Stimulated activated CD4-positive, alpha-beta T cell treated with anti-CD3 and anti-CD28 coated beads, TNF-alpha, amount 100 ng/mL, for 1 hour (primary cell): ENCODE results near the gene NEK11.

Source experiments
- DNase-seq, 3 donors: peaks; one replicate each; pipeline ENCODE4 v3.0.0-alpha.2; 2020; ENCODE audit warnings: low read depth in 3 of 3, low spot score in 1 of 3

The NEK11 gene

DNA sequence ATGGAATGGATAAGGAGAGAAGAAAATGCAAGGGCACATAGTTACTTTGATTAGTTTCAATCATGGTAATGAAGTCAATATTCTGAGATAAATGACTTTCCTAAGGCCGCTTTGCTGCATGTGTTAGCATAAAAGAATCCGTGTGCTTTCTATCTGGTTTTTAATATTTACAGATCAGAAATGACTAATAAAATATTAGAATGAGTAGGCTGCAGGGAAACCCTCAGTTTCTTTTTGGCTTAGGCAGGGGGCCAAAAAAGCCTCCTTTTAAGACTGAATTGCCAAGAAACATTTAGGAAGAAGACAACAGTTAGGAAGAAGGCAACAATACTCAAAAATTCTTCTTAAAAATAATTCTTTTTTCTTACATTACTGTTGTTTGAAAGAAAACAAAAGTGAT is 11.6 kb downstream of the NEK11 start:
- DNase-seq = no peak

DNA sequence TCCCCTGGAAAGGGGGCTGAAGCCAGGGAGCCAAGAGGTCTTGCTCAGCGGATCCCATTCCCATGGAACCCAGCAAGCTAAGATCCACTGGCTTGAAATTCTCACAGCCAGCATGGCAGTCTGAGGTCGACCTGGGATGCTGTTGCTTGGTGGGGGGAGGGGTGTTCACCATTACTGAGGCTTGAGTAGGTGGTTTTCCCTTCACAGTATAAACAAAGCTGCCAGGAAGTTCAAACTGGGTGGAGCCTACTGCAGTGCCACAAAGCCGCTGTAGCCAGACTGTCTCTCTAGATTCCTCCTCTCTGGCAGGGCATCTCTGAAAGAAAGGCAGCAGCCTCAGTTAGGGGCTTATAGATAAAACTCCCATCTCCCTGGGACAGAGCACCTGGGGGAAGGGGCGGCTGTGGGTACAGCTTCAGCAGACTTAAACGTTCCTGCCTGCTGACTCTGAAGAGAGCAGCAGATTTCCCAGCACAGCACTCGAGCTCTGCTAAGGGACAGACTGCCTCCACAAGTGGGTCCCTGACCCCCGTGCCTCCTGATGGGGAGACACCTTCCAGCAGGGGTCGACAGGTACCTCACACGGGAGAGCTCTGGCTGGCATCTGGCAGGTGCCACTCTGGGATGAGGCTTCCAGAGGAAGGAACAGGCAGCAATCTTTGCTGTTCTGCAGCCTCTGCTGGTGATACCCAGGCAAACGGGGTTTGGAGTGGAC is 15.8 kb downstream of the NEK11 start:
- DNase-seq = peak in 1 of 3 donors; percentile 3

DNA sequence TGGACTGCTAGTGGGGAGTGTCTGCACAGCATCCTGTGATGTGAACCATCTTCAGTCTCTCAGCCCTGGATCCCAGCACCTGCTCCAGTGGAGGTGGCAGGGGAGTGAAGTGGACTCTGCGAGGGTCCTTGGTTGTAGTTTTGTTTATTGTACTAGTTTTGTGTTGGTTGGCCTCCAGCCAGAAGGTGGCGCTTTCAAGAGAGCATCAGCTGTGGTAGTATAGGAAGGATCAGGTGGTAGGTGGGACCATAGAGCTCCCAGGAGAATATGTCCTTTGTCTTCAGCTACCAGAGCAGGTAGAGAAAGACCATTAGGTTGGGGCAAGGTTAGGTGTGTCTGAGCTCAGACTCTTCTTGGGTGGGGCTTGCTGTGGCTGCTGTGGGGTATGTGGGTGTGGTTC is 20.9 kb downstream of the NEK11 start:
- no peak for DNase-seq

DNA sequence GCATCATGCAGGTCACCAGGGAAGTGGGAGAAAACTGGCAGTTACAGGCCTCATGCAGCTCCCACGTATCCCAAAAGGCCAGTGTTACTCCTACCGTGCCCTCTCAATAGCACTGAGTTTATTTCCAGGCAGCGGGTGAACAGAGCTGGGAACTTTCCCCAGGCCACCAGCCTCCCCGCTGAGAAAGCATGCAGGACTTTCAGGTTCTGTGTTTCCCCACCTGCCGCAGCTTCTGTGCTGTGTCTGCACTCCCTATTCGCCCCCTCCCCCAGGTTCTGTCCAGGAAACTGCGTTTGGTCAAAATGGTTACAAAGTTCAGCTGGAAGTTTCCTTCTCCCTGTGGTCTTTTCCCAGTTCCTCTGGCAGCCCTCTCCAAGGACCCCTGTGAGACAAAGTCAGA is 21.4 kb downstream of the NEK11 start:
- no peak for DNase-seq

DNA sequence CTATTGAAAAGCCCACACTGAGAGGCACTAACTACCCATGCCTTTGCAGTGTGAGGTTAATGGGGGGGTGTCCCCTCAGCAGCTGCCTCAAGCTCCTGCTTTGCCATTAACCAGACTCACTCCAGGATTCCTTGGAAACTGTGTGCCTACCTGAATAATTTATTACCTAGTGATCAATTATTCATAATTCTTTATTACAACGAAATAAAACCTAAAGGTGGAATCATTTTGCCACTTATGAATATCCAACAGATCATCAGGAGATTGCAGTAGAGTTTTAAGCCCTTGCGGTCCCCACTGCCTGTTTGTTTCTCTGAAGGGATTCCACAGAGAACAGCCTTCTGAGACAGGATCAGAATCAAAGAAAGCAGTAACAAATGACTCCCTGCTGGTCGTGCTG is 23.3 kb downstream of the NEK11 start:
- no peak for DNase-seq

DNA sequence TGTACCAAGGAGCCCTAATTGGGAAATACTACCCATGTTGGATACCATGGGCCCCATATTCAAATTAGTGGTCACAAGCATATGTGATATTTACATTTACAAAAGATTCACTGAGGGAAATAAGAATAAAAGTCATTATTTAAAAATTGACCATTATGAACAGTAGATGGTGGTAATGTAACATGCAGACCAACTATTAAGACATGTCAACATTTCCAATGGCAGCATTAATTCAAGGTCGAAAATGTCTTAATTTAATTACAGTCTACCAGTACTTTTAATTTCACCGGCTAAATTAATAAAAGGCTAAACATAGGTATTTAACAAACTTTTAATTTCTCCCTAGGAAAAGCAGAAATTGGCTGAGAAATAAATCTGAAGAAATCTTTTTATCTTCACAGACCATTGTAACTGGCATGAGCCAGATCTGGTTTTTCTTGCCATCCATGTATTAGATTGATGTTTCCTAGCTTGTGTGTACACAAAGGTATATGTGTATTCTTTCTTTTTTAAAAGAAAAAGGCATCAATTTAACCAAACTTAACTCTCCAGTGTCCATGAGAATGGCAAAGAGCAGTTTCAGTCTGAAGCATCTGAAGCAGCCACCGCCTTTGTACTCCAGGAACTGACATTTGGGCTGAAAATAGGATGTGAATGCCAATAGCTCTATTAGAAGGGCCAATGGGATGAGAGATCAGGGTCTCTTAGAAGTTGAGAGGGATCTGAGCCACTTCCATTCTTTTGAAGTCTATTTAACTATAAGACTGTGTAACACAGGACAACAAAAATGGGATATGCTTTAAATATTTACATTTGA is 26.6 kb downstream of the NEK11 start:
- no peak for DNase-seq

DNA sequence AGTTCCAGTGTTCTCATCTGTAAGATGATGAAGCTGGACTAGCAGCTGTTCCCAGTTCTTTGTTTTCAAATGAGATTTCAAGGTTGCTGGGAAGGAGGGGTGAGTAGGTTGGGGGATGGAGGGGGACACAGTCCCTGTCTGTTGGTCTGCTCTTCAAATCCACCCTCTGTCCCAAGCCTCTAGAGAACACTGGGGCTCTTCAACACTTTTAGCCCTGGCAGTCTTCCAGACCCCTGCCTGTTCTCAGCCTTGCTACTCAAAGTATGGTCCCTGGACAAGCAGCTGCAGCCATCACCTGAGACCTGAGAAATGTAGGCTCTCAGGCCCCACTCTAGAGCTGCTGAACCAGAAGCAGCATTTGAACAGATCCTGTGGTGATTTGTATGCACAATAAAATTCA is 41.3 kb downstream of the NEK11 start:
- DNase-seq = no peak

DNA sequence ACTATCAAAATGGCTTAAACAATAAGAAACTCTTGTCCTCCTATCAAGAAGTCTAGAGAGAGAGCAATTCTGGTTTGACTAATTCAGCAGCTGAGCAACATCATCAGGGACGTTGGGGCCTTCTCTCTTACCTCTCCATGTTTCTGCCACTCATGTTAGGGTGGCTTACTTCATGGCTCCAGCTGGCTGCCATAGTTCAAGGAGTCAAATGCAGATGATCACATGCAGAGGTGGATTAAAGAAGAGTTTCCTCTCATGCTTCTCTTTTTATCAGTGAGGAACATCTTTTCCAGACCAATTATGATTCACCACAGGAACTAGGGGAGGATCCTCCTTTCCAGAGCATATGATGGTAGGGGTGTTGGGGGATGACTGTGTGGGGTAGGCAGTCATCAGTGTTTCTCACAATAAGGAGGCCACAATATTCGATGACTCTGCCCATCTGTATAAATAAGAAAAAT is 45.5 kb downstream of the NEK11 start:
- no peak for DNase-seq

DNA sequence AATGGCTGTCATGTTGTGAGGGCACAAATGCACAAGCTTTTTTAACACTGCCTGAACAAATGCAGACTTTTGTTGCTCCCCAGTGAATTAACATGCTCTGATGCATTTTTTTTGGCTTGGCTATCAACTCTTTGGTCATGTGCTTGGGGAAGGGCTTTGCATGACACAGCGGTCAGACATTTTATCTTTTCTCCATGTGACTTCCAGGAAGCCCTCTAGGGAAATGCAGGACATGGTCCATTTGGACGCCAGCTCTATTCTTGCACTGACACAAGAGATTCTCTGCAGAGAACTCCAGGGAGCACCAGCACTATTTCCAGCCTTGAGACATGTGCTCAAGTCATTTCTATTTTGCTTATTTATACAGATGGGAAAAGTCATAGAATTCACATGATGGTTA is 46.2 kb downstream of the NEK11 start:
- DNase-seq = no peak

DNA sequence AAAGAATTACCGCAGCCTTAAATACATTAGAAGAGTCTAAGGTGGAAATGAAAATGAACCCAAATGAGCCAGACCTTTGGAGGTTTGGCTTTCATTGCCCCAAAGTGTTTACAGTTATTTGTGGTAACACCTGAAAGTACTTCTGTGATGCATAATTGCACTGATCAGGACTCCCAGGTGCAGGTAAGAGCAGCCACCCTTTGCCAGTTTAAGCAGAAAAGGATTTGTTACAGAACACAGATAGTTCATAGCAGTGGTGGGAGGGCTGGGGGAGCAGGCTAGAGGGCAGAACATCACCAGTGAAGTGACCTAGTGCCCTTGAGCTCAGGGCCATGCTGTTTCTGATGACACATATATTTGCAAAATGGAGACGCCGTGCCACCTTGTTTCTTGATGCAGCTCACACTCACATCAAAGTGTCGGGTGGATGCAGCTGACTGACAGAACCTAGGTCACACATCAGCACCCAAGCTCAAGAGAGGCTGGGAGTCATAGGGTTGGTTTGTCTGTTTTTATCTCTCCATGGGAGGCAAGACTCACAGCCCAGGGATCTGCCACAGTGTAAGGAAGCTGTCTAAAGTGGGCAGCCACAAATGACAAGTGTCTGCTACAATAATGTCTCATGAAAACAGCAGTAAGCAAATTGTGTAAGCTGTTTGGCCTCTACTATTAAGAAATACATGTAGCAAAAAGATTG is 49.1 kb downstream of the NEK11 start:
- no peak for DNase-seq

DNA sequence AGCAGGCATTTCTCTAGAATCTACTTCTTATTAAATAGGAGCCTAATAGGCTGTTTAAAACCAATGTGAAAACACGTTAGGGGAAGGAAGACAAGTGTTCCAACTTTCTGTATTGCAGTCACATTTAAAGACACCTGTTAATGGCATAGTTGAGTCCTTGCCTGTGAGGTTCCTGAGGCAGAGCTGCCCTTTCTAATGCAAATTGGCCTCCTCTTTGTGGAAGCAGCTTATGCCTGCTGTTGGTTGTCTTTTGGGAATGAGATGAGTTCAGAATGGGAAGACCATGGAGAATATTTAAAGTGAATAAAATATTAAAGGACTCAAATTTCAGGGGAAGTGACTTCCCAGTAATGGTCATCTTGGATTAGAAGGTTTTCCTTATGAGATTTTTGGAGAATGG is 51.2 kb downstream of the NEK11 start:
- DNase-seq = no peak

DNA sequence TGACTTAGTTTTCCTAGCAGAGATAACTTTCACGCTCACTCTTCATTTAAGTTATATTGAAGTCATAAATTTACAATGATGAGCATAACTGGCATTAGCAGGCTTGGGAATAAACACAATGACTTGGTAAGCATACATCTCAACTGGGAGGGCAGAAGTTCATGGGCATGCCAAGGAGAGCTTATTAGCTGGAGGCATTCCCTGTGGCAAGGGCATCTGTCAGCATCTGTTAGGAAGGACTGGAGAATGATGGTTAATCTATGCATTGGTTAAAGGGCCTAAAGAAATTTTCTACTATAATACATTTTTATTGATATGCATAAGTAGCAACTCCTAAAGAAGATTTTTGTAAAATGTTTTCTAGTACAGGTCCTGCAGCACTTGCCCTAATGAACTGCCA is 52.4 kb downstream of the NEK11 start:
- no peak for DNase-seq

DNA sequence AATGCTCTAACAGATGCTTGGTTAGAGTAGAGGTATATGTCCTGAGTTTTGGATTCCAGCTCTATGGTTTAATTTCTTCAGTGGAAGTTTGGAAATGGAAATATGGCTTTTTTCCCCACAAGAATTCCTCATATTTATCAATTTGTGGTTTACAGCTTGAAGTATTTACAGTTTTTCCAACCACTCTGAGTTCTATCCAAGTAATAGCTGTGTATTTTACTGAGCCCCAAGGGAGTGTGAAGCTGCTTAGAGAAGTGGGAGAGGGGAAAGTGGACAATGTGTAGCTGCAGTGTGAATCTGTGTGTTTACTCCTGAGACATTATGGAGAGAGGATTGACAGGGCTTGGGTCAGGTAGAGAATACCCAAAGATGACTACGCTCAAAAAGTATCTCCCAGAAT is 54.5 kb downstream of the NEK11 start:
- no peak for DNase-seq

DNA sequence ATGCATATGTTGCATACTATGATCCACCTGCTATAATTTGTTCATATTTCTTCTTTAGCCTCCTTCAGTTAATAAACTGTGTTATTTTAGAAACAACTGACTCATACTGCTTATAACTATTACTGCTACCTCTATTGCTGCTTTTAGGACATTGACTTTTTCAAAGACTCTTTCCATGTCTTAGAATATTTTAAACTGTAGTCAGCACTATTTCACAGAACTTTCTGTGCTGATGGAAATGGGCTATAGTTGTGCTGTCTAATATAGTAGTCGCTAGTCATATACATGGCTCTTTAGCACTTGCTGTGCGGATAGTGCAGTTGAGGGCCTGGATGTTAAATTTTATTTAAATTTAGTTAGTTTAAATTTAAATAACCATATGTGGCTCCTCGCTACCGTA is 55.6 kb downstream of the NEK11 start:
- DNase-seq = no peak

DNA sequence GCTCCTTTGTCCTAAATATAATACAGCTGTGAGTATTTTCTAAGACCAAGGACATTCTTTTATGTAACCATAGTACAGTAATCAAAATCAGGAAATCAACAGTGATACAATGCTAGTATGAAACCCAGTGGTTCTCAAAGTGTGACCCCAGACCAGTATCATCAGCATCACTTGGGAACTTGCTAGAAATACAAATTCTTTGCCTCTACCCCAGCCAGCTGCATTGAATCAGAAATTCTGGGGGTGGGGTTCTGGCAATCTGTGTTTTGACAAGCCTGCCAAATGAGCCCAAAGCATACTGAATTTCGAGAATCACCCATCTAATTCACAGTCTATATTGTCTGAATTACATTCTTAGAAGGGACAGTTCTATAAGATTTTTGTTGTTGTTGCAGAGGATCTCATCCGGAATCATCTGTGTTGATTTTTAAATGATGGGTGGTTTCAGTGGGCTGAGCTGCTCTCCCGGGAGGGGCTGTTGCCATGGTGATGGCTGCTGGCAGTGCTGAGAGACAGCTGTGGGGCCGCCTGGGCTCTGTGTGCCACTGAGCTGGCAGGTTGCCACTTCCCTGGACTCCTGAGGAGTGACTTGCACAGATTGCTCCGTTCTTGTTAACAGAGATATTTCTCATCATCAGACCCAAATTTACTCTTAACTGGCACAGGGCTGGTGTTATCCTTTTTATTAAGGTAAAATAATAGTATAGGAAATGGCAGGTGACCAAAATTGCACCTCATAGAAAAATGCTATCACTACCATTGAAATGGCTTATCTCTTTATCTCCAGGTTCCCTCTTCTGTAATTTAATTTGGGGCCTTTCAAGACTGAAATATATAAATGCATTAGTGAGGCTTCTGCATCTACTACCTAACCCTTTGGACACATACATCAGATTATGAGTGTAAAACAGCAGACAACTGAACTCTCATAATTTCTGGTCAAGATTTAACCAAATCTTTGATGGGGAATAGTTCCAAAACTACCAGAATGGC is 56.5 kb downstream of the NEK11 start:
- DNase-seq = no peak

DNA sequence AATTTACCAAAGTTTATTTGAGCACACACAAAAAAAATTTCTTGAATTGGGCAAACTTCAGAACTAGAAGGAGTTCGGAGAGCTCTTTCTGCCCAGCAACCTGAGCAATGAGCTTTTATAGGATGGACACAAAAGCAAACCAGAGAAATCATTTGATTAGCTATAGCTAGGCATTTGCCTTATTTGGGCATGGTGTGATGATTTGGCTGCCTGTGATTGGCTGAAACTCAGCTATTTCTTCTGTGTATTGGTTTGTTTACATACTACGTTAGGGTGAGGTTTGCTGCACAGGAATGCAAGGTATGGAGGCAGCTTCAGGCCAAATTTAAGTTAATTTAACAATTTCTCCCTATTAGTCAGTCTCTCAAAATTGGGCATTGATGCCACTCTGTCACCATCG is 65.1 kb downstream of the NEK11 start:
- DNase-seq = no peak

DNA sequence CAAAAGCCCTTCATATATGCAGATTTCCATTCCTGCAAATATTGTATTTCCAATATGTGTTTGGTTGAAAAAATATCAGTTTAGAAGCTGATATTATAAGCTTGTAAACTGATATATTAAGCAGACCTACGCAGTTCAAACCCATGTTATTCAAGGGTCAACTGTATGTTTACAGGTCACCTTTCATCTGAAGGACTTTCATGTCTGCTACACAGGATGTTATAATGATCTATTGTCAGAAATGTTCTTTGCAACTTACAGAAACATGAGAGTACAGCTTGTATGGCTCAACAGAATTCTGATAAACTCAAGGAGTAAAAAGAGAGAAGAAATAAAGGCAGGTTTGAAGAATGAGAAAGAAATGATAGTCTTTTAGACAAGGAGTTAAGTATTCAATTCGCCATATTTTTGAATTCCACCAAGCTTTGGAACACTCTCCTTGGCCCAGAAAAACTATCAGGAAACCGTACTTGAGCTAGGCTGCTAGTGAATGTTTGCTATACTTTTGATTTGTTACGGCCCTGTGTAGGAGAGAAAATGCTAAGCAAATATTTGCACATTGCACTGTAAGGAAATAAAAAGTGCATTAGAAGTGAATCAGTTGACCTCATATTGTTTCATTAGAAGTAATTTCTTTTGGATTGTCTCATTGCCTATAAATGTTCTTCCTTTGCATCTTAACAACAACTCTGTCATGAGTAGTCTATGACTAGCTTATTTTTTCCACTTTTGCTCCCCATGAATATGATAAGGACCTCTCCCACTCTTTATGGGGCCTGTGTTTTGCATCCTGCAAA is 81.2 kb downstream of the NEK11 start:
- no peak for DNase-seq

DNA sequence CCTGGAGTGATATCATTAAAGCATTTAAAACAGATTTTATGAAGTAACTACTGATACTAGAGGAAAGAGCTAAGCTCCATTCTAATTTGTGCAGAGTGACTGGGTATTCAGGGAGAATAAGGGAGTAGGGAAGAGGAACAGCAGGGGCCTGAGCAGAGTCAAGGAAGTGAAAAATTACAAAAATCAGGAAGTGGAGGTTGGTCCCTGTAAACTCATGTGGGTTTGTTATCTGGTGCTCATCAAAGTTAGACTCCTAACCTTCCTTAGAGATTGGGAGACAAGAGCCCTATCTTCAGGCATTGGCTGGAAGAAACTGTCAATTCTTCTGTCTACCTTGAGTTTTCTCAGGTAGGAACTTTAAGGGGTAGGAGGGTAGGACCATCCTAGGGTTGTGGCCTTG is 82.5 kb downstream of the NEK11 start:
- DNase-seq = no peak

DNA sequence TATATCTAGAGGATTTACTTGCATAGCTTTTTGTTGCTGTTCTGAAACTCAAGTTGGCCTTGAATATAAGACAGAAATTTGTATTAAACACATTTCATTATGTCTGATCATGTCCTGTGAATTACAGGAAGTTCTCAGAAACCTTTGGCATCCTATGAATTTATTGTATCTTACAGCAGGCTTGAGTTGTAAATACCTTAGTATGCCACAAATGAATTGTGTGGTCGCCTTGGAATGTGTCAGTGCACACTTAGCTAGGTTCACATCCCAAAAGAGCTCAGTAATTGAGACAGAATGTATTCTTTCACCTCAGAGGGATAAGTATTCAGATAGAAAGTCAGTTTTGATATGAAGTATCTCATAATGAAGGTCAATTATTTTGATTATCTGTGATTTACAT is 83.4 kb downstream of the NEK11 start:
- no peak for DNase-seq

DNA sequence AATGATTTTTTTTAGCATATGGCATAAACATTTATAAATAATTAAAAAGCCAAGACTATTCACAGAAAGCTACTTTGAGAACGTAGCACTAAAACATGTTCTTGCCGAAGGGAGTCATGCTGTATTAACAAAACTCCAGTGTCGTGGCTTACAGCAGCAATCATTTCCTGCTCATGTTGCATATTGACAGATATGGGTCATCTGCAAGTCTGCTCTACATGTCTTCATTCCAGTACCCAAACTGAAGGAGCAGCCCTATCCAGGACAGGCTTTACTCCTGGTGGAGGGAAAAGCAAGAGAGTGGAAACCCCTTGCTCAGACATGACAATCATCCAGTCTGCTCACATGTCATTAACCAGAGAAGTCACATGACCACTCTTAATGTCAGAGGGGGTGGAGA is 87.6 kb downstream of the NEK11 start:
- DNase-seq = no peak
